Chondrocyte (in vitro differentiated cells): Measurements from ENCODE around the gene HELB. TPM values are rescaled to one million over a fixed set of nuclear protein-coding genes. Genes with fewer than 3 reads are reported as not detected.

Experiments
- DNase-seq: peaks from one replicate; pipeline ENCODE4 v3.0.0; 2021; ENCODE audit warnings: mixed read lengths, low spot score
- H3K27ac Mint-ChIP-seq: one replicate; pipeline ENCODE4 v1.8.0; 2021; ENCODE audit warnings: mild to moderate bottlenecking, moderate library complexity, mixed read lengths; ENCODE audit not compliant: unreplicated experiment
- H3K27me3 Mint-ChIP-seq: 2 replicates; pipeline ENCODE4 v1.8.0; 2021; ENCODE audit warnings: low read depth, mixed read lengths
- H3K36me3 Mint-ChIP-seq: 2 replicates; pipeline ENCODE4 v1.8.0; 2021; ENCODE audit warnings: low read depth, mixed read lengths
- H3K4me1 Mint-ChIP-seq: 2 replicates; pipeline ENCODE4 v1.8.0; 2021; ENCODE audit warnings: low read depth, mild to moderate bottlenecking, mixed read lengths
- H3K4me3 Mint-ChIP-seq: one replicate; pipeline ENCODE4 v1.8.0; 2021; ENCODE audit warnings: mild to moderate bottlenecking, moderate library complexity, mixed read lengths; ENCODE audit not compliant: unreplicated experiment
- H3K9me3 Mint-ChIP-seq: 2 replicates; pipeline ENCODE4 v1.8.0; 2021; ENCODE audit warnings: low read depth, mixed read lengths
- total RNA-seq: library from RNA; stranded (reverse); gene quantifications from 3 replicates; pipeline ENCODE4 v1.2.1, GENCODE V29; 2021
- TF ChIP-seq, protein P1 (sequence below): fragments of 200-600 bp; sonication (generic); IDR thresholded peaks from 2 replicates; pipeline ENCODE4 v1.5.0; 2021; ENCODE audit warnings: antibody characterized with exemption, mild to moderate bottlenecking, moderate library complexity

The HELB gene
- total RNA-seq, 1 donor from 2014 or later = 2.3 TPM

- Mint-ChIP-seq H3K4me3 (no peak overlapping the region), H3K36me3 (no peaks in the 10 kb centered on the region), H3K9me3 (no peaks in the 10 kb centered on the region), H3K27me3 (peaks cover 13% of the 10 kb centered on the region), H3K27ac (no peak overlapping the region), H3K4me1 (no peaks in the 10 kb centered on the region)
- TF ChIP-seq, protein P1, sequence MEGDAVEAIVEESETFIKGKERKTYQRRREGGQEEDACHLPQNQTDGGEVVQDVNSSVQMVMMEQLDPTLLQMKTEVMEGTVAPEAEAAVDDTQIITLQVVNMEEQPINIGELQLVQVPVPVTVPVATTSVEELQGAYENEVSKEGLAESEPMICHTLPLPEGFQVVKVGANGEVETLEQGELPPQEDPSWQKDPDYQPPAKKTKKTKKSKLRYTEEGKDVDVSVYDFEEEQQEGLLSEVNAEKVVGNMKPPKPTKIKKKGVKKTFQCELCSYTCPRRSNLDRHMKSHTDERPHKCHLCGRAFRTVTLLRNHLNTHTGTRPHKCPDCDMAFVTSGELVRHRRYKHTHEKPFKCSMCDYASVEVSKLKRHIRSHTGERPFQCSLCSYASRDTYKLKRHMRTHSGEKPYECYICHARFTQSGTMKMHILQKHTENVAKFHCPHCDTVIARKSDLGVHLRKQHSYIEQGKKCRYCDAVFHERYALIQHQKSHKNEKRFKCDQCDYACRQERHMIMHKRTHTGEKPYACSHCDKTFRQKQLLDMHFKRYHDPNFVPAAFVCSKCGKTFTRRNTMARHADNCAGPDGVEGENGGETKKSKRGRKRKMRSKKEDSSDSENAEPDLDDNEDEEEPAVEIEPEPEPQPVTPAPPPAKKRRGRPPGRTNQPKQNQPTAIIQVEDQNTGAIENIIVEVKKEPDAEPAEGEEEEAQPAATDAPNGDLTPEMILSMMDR = no peak
- no peak for DNase-seq
Observed at GRCh38 chr12:66287275-66287674, 15.0 kb upstream of the HELB start.

- H3K9me3 Mint-ChIP-seq = no peaks in the 10 kb centered on the region
- no peaks in the 10 kb centered on the region for H3K36me3 Mint-ChIP-seq
- TF ChIP-seq, protein P1 = no peak
- H3K27me3 Mint-ChIP-seq = peaks cover 18% of the 10 kb centered on the region
- no peak overlapping the region for H3K4me3 Mint-ChIP-seq
- no peak overlapping the region for H3K27ac Mint-ChIP-seq
- H3K4me1 Mint-ChIP-seq = no peaks in the 10 kb centered on the region
- no peak for DNase-seq
Observed at GRCh38 chr12:66288121-66288520, 14.2 kb upstream of the HELB start.

DNA sequence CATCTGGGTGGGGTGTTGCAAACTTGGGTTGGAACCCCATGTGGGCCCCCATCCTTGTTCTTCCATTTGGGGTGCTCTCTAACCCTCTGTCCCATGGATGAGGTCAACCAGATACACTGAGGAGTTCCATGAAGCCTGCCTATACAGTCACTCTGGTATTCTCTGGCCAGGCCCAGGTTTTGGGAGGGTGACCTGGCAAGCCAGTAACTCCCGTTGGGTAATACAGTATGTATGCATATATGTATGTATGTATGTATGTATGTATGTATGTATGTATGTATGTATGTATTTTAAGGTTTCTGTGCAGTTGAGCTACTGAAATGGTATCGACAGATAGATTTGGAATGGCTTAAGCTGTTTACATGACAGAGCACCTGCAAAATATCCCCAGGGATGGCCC, 12.8 kb upstream of the HELB start:
- H3K27me3 Mint-ChIP-seq = peaks cover 23% of the 10 kb centered on the region
- H3K27ac Mint-ChIP-seq = no peak overlapping the region
- H3K4me3 Mint-ChIP-seq = no peak overlapping the region
- no peak for DNase-seq
- H3K36me3 Mint-ChIP-seq = no peaks in the 10 kb centered on the region
- H3K4me1 Mint-ChIP-seq = no peaks in the 10 kb centered on the region
- TF ChIP-seq, protein P1 = no peak
- H3K9me3 Mint-ChIP-seq = no peaks in the 10 kb centered on the region

DNA sequence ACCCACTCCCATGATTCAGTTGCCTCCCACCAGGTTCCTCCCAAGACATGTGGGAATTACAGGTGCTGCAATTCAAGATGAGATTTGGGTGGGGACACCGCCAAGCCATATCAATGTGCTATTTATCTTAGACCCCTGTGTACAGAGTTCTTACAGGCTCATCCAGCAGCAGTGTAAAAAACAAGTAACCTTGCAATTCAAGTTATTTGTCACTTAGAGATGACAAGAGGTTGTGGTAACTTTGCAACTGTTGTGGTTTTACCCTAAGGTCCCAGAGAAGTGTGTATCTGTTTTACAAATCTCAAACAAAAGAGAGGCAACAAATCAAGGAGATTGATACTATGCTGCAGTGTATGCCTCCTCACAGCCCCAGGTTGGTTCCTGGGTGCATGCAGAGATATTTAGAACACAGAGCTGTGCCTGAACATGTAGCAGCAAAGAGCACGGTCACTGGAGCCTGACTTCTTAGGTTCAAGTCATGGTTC, 11.5 kb upstream of the HELB start:
- H3K27ac Mint-ChIP-seq = no peak overlapping the region
- peaks cover 25% of the 10 kb centered on the region for H3K27me3 Mint-ChIP-seq
- no peak for DNase-seq
- no peaks in the 10 kb centered on the region for H3K36me3 Mint-ChIP-seq
- H3K9me3 Mint-ChIP-seq = no peaks in the 10 kb centered on the region
- no peaks in the 10 kb centered on the region for H3K4me1 Mint-ChIP-seq
- no peak overlapping the region for H3K4me3 Mint-ChIP-seq
- TF ChIP-seq, protein P1 = no peak

DNA sequence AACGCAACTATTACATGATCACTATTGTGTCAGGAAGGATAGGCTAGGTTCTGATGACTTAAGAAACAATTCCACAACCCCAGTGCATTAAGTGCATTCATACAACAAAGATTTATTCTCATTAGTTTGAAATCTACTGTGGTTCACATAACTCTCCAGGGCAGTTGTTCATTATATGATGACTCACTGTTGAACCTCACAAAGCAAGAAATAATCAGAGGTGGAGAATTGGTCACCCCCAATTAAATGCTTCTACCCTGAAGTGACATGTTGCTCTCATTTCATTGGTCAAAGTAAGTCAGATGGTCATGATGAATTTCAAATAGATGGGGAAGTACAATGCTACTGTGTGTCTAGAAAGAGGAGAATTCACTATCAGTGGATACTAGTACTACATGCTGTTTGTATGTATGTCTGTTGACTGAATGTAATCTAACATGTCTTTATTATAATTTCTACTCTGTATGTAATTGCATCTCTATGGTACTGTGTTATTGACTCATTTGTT, 6.1 kb upstream of the HELB start:
- Mint-ChIP-seq H3K27ac (no peak overlapping the region), H3K27me3 (peaks cover 51% of the 10 kb centered on the region), H3K4me3 (no peak overlapping the region), H3K4me1 (no peaks in the 10 kb centered on the region), H3K9me3 (no peaks in the 10 kb centered on the region), H3K36me3 (no peaks in the 10 kb centered on the region)
- DNase-seq = no peak
- TF ChIP-seq, protein P1 = no peak
